Kidney (tissue), 22 donors: Measurements from ENCODE around the gene L3HYPDH. TPM values are rescaled to one million over a fixed set of nuclear protein-coding genes. Genes with fewer than 3 reads are reported as not detected.

Experiments
- DNase-seq, 5 donors: peaks; one replicate each; pipeline ENCODE4 v3.0.0-alpha.2; 2013 to 2020
- FAIRE-seq: peaks from 2 replicates; lab custom pipeline; 2012; peaks lifted over from hg19 to GRCh38; lab: Jason Lieb, UNC
- H3K27ac ChIP-seq, 2 donors: one replicate each; pipeline ENCODE4 v1.7.0; 2013; ENCODE audit warnings: low read depth in 2 of 2, low read length in 2 of 2, inconsistent platforms in 1 of 2
- H3K27me3 ChIP-seq: one replicate; pipeline ENCODE4 v1.7.1; 2013; ENCODE audit warnings: low read length, inconsistent platforms; ENCODE audit not compliant: control insufficient read depth, insufficient read depth
- H3K36me3 ChIP-seq, 3 donors: one replicate each; pipeline versions ENCODE4 v1.7.0 to v1.7.1; 2013; ENCODE audit warnings: low read length in 3 of 3, control low read depth in 1 of 3, inconsistent platforms in 1 of 3; ENCODE audit not compliant: insufficient read depth in 3 of 3, control insufficient read depth in 2 of 3
- H3K4me1 ChIP-seq, 3 donors: one replicate each; pipeline versions ENCODE4 v1.7.0 to v1.7.1; 2013; ENCODE audit warnings: low read length in 3 of 3, inconsistent platforms in 1 of 3, low read depth in 1 of 3; ENCODE audit not compliant: control insufficient read depth in 2 of 3, insufficient read depth in 2 of 3
- H3K4me3 ChIP-seq, 3 donors: one replicate each; pipeline versions ENCODE4 v1.7.0 to v1.8.1; 2013; ENCODE audit warnings: low read length in 3 of 3, control low read depth in 1 of 3, inconsistent platforms in 1 of 3
- H3K9ac ChIP-seq, 3 donors: one replicate each; pipeline versions ENCODE4 v1.7.0 to v1.7.1; 2013; ENCODE audit warnings: low read length in 3 of 3, control low read depth in 1 of 3, inconsistent platforms in 1 of 3
- H3K9me3 ChIP-seq, 3 donors: one replicate each; pipeline versions ENCODE4 v1.7.0 to v1.7.1; 2013; ENCODE audit warnings: low read length in 3 of 3, control low read depth in 1 of 3, inconsistent platforms in 1 of 3; ENCODE audit not compliant: control insufficient read depth in 2 of 3, insufficient read depth in 1 of 3
- CTCF ChIP-seq: IDR thresholded peaks from 3 replicates; pipeline ENCODE4 v1.5.1; 2012; ENCODE audit warnings: mild to moderate bottlenecking, moderate library complexity, borderline replicate concordance; ENCODE audit not compliant: insufficient read depth; ENCODE audit errors: extremely low read depth
- intact Hi-C: fragments of 100-400 bp; cut with DNase I; formaldehyde crosslinking; loops from one replicate; pipeline ENCODE4 v1.11.1; 2022
- long read RNA-seq, 10 donors: library from polyadenylated mRNA in 1 of 10; unstranded in 1 of 10; transcript quantifications; one replicate each; pipeline ENCODE4 v2.0.0 and lab custom pipeline, GENCODE V29; 2021 to 2026
- polyA plus RNA-seq: library from polyadenylated mRNA; stranded (reverse); fragments of 350-450 nt; fragmentation: Illumina TruSeq; extraction: RNeasy Lipid Tissue Mini Kit (QIAGEN cat#74804); gene quantifications from one replicate; pipeline ENCODE4 v1.2.3, GENCODE V29; 2014; ENCODE audit warnings: low read depth, low replicate concordance; ENCODE audit not compliant: insufficient read depth
- total RNA-seq: library from RNA; stranded (reverse); fragmentation: NEBNext Ultra II Directional; extraction: Animal tissue kit (Norgen Biotek cat#: 25700); gene quantifications from one replicate; pipeline ENCODE4 v1.2.1, GENCODE V29; 2021
- donor health status: control.
- donor health status: control.
- donor health status: control.
- donor health status: control.
- donor health status: control.
- donor health status: DM: yes; HTN: yes; CAD: no.
- donor health status: Normal renal cell carcinoma (clear cell type).

Gene L3HYPDH
- total RNA-seq (31.3 TPM), polyA plus RNA-seq (25.6 TPM)
- long read RNA-seq, donor 1, partial matches to known transcripts: 0 of 2 reads
- long read RNA-seq, donor 1, other reads (novel, unspliced or antisense): 0 of 2 reads
- long read RNA-seq, donor 2, partial matches to known transcripts: 0 of 6 reads
- long read RNA-seq, donor 2, other reads (novel, unspliced or antisense): 0 of 6 reads
- long read RNA-seq, donor 3, partial matches to known transcripts: 0 of 11 reads
- long read RNA-seq, donor 3, other reads (novel, unspliced or antisense): 0 of 11 reads
- long read RNA-seq, donor 4, partial matches to known transcripts: 0 of 5 reads
- long read RNA-seq, donor 4, other reads (novel, unspliced or antisense): 0 of 5 reads
- long read RNA-seq, donor 5: 0 reads
- long read RNA-seq, donor 6, partial matches to known transcripts: 0 of 1 reads
- long read RNA-seq, donor 6, other reads (novel, unspliced or antisense): 0 of 1 reads
- long read RNA-seq, donor 7, transcript L3HYPDH-201 (5 exons, 1,527 nt): major isoform, 5 of 23 reads
- long read RNA-seq, donor 7, partial matches to known transcripts: 2 of 23 reads
- long read RNA-seq, donor 7, other reads (novel, unspliced or antisense): 12 of 23 reads
- long read RNA-seq, donor 8, transcript L3HYPDH-201 (5 exons, 1,527 nt): major isoform, 5 of 14 reads
- long read RNA-seq, donor 8, partial matches to known transcripts: 5 of 14 reads
- long read RNA-seq, donor 8, other reads (novel, unspliced or antisense): 0 of 14 reads
- long read RNA-seq, donor 9, transcript L3HYPDH-201 (5 exons, 1,527 nt): major isoform, 5 of 5 reads
- long read RNA-seq, donor 9, partial matches to known transcripts: 0 of 5 reads
- long read RNA-seq, donor 9, other reads (novel, unspliced or antisense): 0 of 5 reads
- long read RNA-seq, donor 10, transcript L3HYPDH-204 (2 exons, 729 nt): major isoform, 5 of 36 reads
- long read RNA-seq, donor 10, partial matches to known transcripts: 29 of 36 reads
- long read RNA-seq, donor 10, other reads (novel, unspliced or antisense): 0 of 36 reads

GRCh38 chr14:59483819-59484638 lies at the start of gene L3HYPDH, which contains the start of gene JKAMP:
Gene L3HYPDH, minus strand, starts transcription at chr14:59484408. Its CDS starts 92 bp downstream, at chr14:59484316.
Gene JKAMP, plus strand, starts transcription at chr14:59484517. Its CDS starts 73 bp downstream, at chr14:59484590.
- Histone ChIP-seq H3K27ac (peak within 1 kb of the TSS; percentile 90 to 97), H3K4me3 (peak within 1 kb of the TSS; percentile 84 to 97 (median 94)), H3K36me3 (peaks cover 0 to 5% (median 3%) of the 10 kb centered on the region in 3 donors), H3K4me1 (peaks cover 0 to 25% (median 18%) of the 10 kb centered on the region in 3 donors), H3K9ac (peak within 1 kb of the TSS; percentile 83 to 91 (median 84)), H3K27me3 (no peaks in the 10 kb centered on the region), H3K9me3 (no peaks in the 10 kb centered on the region)
- FAIRE-seq (no peak), DNase-seq (peak; percentile 98 to 99 (median 99))
- intact Hi-C loops: no loop called here
- peak; percentile 39 for TF ChIP-seq CTCF

- H3K27me3 ChIP-seq: no peaks in the 10 kb centered on the region
- H3K4me1 ChIP-seq: no peaks in the 10 kb centered on the region
- DNase-seq (no peak), FAIRE-seq (no peak)
- no peak overlapping the region for H3K9ac ChIP-seq
- H3K36me3 ChIP-seq: no peaks in the 10 kb centered on the region
- no peak for TF ChIP-seq CTCF
- intact Hi-C loops: no loop called here
- H3K4me3 ChIP-seq: no peak overlapping the region
- no peaks in the 10 kb centered on the region for H3K9me3 ChIP-seq
- no peak overlapping the region for H3K27ac ChIP-seq
These were observed 48.2 kb upstream of the L3HYPDH start for GRCh38 chr14:59532419-59532818.

GRCh38 chr14:59530349-59530748 lies 46.1 kb upstream of the L3HYPDH start:
- H3K27ac ChIP-seq: no peak overlapping the region
- TF ChIP-seq CTCF: no peak
- intact Hi-C loops: no loop called here
- no peaks in the 10 kb centered on the region for H3K9me3 ChIP-seq
- no peaks in the 10 kb centered on the region for H3K27me3 ChIP-seq
- no peaks in the 10 kb centered on the region for H3K4me1 ChIP-seq
- no peak overlapping the region for H3K9ac ChIP-seq
- H3K4me3 ChIP-seq: no peak overlapping the region
- DNase-seq: no peak
- no peak for FAIRE-seq
- no peaks in the 10 kb centered on the region for H3K36me3 ChIP-seq
